H9 (cell line): ENCODE data around the gene TREML4. TPM values are rescaled to one million over a fixed set of nuclear protein-coding genes. Genes with fewer than 3 reads are reported as not detected.

ENCODE experiments used
- DNase-seq: peaks from one replicate; pipeline ENCODE4 v3.0.0-alpha.2; 2017
- H2AFZ ChIP-seq: one replicate; pipeline ENCODE4 v1.6.1; 2013; ENCODE audit warnings: mild to moderate bottlenecking, low read length, control low read depth, moderate library complexity
- H2AK5ac ChIP-seq: 2 replicates; pipeline ENCODE4 v1.6.1; 2013; ENCODE audit warnings: low read length, control low read depth, mixed read lengths; ENCODE audit not compliant: insufficient read length
- H2BK120ac ChIP-seq: one replicate; pipeline ENCODE4 v1.6.1; 2013; ENCODE audit warnings: low read depth, mild to moderate bottlenecking, low read length, control low read depth, inconsistent platforms; ENCODE audit not compliant: poor library complexity, severe bottlenecking
- H2BK12ac ChIP-seq: 2 replicates; pipeline ENCODE4 v1.6.1; 2013; ENCODE audit warnings: low read length, control low read depth, mixed read lengths, low read depth; ENCODE audit not compliant: insufficient read length
- H2BK15ac ChIP-seq: 2 replicates; pipeline ENCODE4 v1.6.1; 2013; ENCODE audit warnings: low read depth, low read length, control low read depth
- H2BK20ac ChIP-seq: one replicate; pipeline ENCODE4 v1.6.1; 2013; ENCODE audit warnings: low read depth, mild to moderate bottlenecking, low read length, control low read depth, inconsistent platforms; ENCODE audit not compliant: poor library complexity, severe bottlenecking
- H2BK5ac ChIP-seq: 2 replicates; pipeline ENCODE4 v1.6.1; 2013; ENCODE audit warnings: low read length, control low read depth, mixed read lengths; ENCODE audit not compliant: insufficient read length
- H3K14ac ChIP-seq: 2 replicates; pipeline ENCODE4 v1.6.1; 2013; ENCODE audit warnings: low read length, control low read depth; ENCODE audit not compliant: insufficient read depth
- H3K18ac ChIP-seq: 2 replicates; pipeline ENCODE4 v1.6.1; 2013; ENCODE audit warnings: low read depth, mild to moderate bottlenecking, mixed read lengths, low read length, control low read depth; ENCODE audit not compliant: insufficient read length
- H3K23ac ChIP-seq: 2 replicates; pipeline ENCODE4 v1.6.1; 2013; ENCODE audit warnings: low read length, control low read depth, mixed read lengths, low read depth; ENCODE audit not compliant: insufficient read length
- H3K23me2 ChIP-seq: 2 replicates; pipeline ENCODE4 v1.6.1; 2013; ENCODE audit warnings: low read depth, mild to moderate bottlenecking, mixed read lengths, low read length, control low read depth; ENCODE audit not compliant: insufficient read length, poor library complexity, severe bottlenecking
- H3K27ac ChIP-seq: 2 replicates; pipeline ENCODE4 v1.5.1; 2013; ENCODE audit warnings: low read length, control low read depth, mixed read lengths, low read depth; ENCODE audit not compliant: insufficient read length
- H3K27me3 ChIP-seq: 2 replicates; pipeline ENCODE4 v1.6.1; 2013; ENCODE audit warnings: low read length, control low read depth, inconsistent platforms; ENCODE audit not compliant: insufficient read depth
- H3K4ac ChIP-seq: 2 replicates; pipeline ENCODE4 v1.6.1; 2013; ENCODE audit warnings: low read depth, mild to moderate bottlenecking, control low read depth, inconsistent platforms, low read length, moderate library complexity
- H3K4me1 ChIP-seq: 2 replicates; pipeline ENCODE4 v1.6.1; 2013; ENCODE audit warnings: low read length, control low read depth, inconsistent platforms; ENCODE audit not compliant: insufficient read depth
- H3K4me2 ChIP-seq: 2 replicates; pipeline ENCODE4 v1.6.1; 2013; ENCODE audit warnings: low read length, control low read depth, mixed read lengths; ENCODE audit not compliant: insufficient read length, insufficient read depth
- H3K56ac ChIP-seq: 2 replicates; pipeline ENCODE4 v1.6.1; 2013; ENCODE audit warnings: low read depth, mild to moderate bottlenecking, mixed read lengths, low read length, control low read depth; ENCODE audit not compliant: insufficient read length
- H3K79me1 ChIP-seq: 2 replicates; pipeline ENCODE4 v1.6.1; 2013; ENCODE audit warnings: low read depth, mild to moderate bottlenecking, moderate library complexity, low read length, control low read depth, inconsistent platforms; ENCODE audit not compliant: insufficient read depth, poor library complexity, severe bottlenecking
- H3K79me2 ChIP-seq: 2 replicates; pipeline ENCODE4 v1.6.1; 2013; ENCODE audit warnings: low read length, control low read depth, inconsistent platforms; ENCODE audit not compliant: insufficient read depth
- H3K9ac ChIP-seq: 2 replicates; pipeline ENCODE4 v1.6.1; 2013; ENCODE audit warnings: low read length, control low read depth, mixed read lengths; ENCODE audit not compliant: insufficient read length; ENCODE audit errors: extremely low read depth
- H3K9me3 ChIP-seq: one replicate; pipeline ENCODE4 v1.6.1; 2013; ENCODE audit warnings: low read depth, low read length, inconsistent platforms; ENCODE audit not compliant: control insufficient read depth
- H3T11ph ChIP-seq: one replicate; pipeline ENCODE4 v1.6.1; 2013; ENCODE audit warnings: mild to moderate bottlenecking, low read length, control low read depth, inconsistent platforms
- H4K20me1 ChIP-seq: one replicate; pipeline ENCODE4 v1.6.1; 2013; ENCODE audit not compliant: control insufficient read depth, insufficient read length, insufficient read depth
- H4K5ac ChIP-seq: 2 replicates; pipeline ENCODE4 v1.6.1; 2013; ENCODE audit warnings: low read depth, mild to moderate bottlenecking, mixed read lengths, low read length, control low read depth; ENCODE audit not compliant: insufficient read length
- H4K8ac ChIP-seq: replicated peaks from 2 replicates; pipeline ENCODE4 v1.6.1; 2013; ENCODE audit warnings: low read length, control low read depth, mixed read lengths, low read depth; ENCODE audit not compliant: insufficient read length
- H4K91ac ChIP-seq: 2 replicates; pipeline ENCODE4 v1.6.1; 2013; ENCODE audit warnings: low read depth, mild to moderate bottlenecking, moderate library complexity, mixed read lengths, low read length, control low read depth; ENCODE audit not compliant: insufficient read length
- H3K27ac Mint-ChIP-seq, 3 experiments: 2 replicates in 2 of 3; 3 replicates in 1 of 3; pipeline ENCODE4 v1.8.0; 2020 to 2021; ENCODE audit warnings: mixed read lengths in 3 of 3, mild to moderate bottlenecking in 1 of 3, moderate library complexity in 1 of 3
- H3K27me3 Mint-ChIP-seq: 2 replicates; pipeline ENCODE4 v1.8.0; 2021; ENCODE audit warnings: low read depth, mild to moderate bottlenecking, moderate library complexity, mixed read lengths
- H3K36me3 Mint-ChIP-seq, 3 experiments: 2 replicates in 2 of 3; 3 replicates in 1 of 3; pipeline ENCODE4 v1.8.0; 2020 to 2021; ENCODE audit warnings: low read depth in 3 of 3, mixed read lengths in 3 of 3; ENCODE audit not compliant: insufficient read depth in 1 of 3
- H3K4me1 Mint-ChIP-seq, 2 experiments: 2 replicates each; pipeline ENCODE4 v1.8.0; 2020; ENCODE audit warnings: mixed read lengths in 2 of 2
- H3K4me3 Mint-ChIP-seq, 2 experiments: 2 replicates in 1 of 2; 3 replicates in 1 of 2; pipeline ENCODE4 v1.8.0; 2020 to 2021; ENCODE audit warnings: mild to moderate bottlenecking in 2 of 2, mixed read lengths in 2 of 2, moderate library complexity in 1 of 2
- H3K9me3 Mint-ChIP-seq, 2 experiments: 2 replicates in 1 of 2; 3 replicates in 1 of 2; pipeline ENCODE4 v1.8.0; 2020; ENCODE audit warnings: mild to moderate bottlenecking in 2 of 2, mixed read lengths in 2 of 2, moderate library complexity in 1 of 2
- CTCF ChIP-seq: fragments of 200-600 bp; sonication (generic); conservative IDR thresholded peaks from 3 replicates; pipeline ENCODE4 v1.8.0; 2021; ENCODE audit warnings: antibody characterized with exemption, mild to moderate bottlenecking
- WGBS: extraction: QIAGEN DNeasy Blood & Tissue Kit; methylation state at CpG from one replicate; pipeline ENCODE4 v1.1.7; 2013; ENCODE audit warnings: missing lambda C conversion rate, low lambda C conversion rate, mixed read lengths; ENCODE audit not compliant: insufficient read length; ENCODE audit errors: extremely low coverage; 5-methylcytosine and 5-hydroxymethylcytosine counted together
- total RNA-seq: library from RNA; stranded (reverse); gene quantifications from 2 replicates; pipeline ENCODE4 v1.2.1, GENCODE V29; 2021

The TREML4 gene
- total RNA-seq, 1 experiment from 2014 or later: not detected

- H2AK5ac ChIP-seq: no peak overlapping the region
- no peaks in the 10 kb centered on the region for H4K20me1 ChIP-seq
- Mint-ChIP-seq H3K9me3 (peaks cover 0 to 2% of the 10 kb centered on the region in 2 experiments; a peak in 3 of 5 replicates), H3K27me3 (peaks cover 22% of the 10 kb centered on the region), H3K4me3 (no peak overlapping the region), H3K4me1 (no peaks in the 10 kb centered on the region), H3K36me3 (no peaks in the 10 kb centered on the region), H3K27ac (no peak overlapping the region)
- no peak overlapping the region for H4K91ac ChIP-seq
- H3K79me1 ChIP-seq: no peaks in the 10 kb centered on the region
- H2AFZ ChIP-seq: no peak overlapping the region
- H4K5ac ChIP-seq: no peak overlapping the region
- H3K14ac ChIP-seq: no peak overlapping the region
- no peak overlapping the region for H2BK15ac ChIP-seq
- no peak overlapping the region for H2BK12ac ChIP-seq
- no peaks in the 10 kb centered on the region for H3K4me1 ChIP-seq
- TF ChIP-seq CTCF: no peak
- H2BK20ac ChIP-seq: no peak overlapping the region
- H3K27ac ChIP-seq: no peak overlapping the region
- H3K4ac ChIP-seq: no peak overlapping the region
- H3K9me3 ChIP-seq: no peaks in the 10 kb centered on the region
- no peak overlapping the region for H2BK5ac ChIP-seq
- H3K56ac ChIP-seq: no peak overlapping the region
- H3K79me2 ChIP-seq: no peaks in the 10 kb centered on the region
- H4K8ac ChIP-seq: no peak overlapping the region
- no peak overlapping the region for H3K23ac ChIP-seq
- H3K9ac ChIP-seq: no peak overlapping the region
- no peak overlapping the region for H2BK120ac ChIP-seq
- no peak overlapping the region for H3K4me2 ChIP-seq
- no peaks in the 10 kb centered on the region for H3K23me2 ChIP-seq
- H3K18ac ChIP-seq: no peak overlapping the region
- no peaks in the 10 kb centered on the region for H3K27me3 ChIP-seq
- WGBS: no CpG with 5 or more reads among the region's 5 CpGs
- no peak overlapping the region for H3T11ph ChIP-seq
- no peak for DNase-seq
These were observed 27.6 kb downstream of the TREML4 start for GRCh38 chr6:41255638-41256246.
